Measurements from ENCODE around the gene GPR176. TPM values are rescaled to one million over a fixed set of nuclear protein-coding genes. Genes with fewer than 3 reads are reported as not detected.
"Not testable (repeated sequence)": the region's sequence is repeated elsewhere in the genome, so short reads cannot be mapped to it uniquely, and the experiment has no call there.

The GPR176 gene
- total RNA-seq, 2 experiments from 2014 or later = 0.12 TPM; not detected in 1

GRCh38 chr15:39835550-39835949, 84.5 kb downstream of the GPR176 start:
- no peak overlapping the region for H3K4me3 Mint-ChIP-seq
- H3K9me3 Mint-ChIP-seq = no peaks in the 10 kb centered on the region
- H3K27ac Mint-ChIP-seq = no peak overlapping the region
- no peak for DNase-seq
- H3K4me1 Mint-ChIP-seq = no peaks in the 10 kb centered on the region
- H3K36me3 Mint-ChIP-seq = no peaks in the 10 kb centered on the region
- H3K27me3 Mint-ChIP-seq = peaks cover 20% of the 10 kb centered on the region

- Mint-ChIP-seq H3K9me3 (no peaks in the 10 kb centered on the region), H3K27ac (no peak overlapping the region), H3K4me3 (no peak overlapping the region)
These were observed 85.8 kb downstream of the GPR176 start for GRCh38 chr15:39834256-39834655.

DNA sequence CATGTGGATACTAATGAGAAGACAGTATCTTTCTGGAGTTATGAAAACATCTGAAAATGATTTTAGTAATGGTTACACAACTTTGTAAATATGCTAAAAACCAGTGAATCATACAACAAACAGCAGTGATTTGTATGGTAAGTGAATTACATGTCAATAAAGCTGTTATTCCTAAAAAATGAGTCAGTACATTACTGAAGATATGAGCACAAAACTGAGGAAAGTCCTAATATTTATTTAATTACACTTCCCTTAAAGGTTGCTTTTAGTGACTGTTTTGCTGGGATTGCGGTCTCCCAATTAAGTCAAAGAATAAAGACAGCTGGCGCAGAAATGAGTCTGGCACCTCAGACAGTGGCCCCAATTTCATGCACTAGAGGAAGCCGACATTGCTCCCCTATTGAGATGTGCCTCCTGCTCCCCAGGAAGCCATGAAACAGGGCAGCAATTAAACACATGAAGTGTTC, 86.5 kb downstream of the GPR176 start:
- peaks cover 23% of the 10 kb centered on the region for H3K27me3 Mint-ChIP-seq

More at GRCh38 chr15:39834256-39834655, 85.8 kb downstream of the GPR176 start:
- Mint-ChIP-seq H3K27me3 (peaks cover 20% of the 10 kb centered on the region), H3K4me1 (no peaks in the 10 kb centered on the region), H3K36me3 (no peaks in the 10 kb centered on the region)
- DNase-seq = no peak

GRCh38 chr15:39830166-39830565, 89.9 kb downstream of the GPR176 start:
- H3K4me3 Mint-ChIP-seq = no peak overlapping the region
- no peak for DNase-seq
- H3K27me3 Mint-ChIP-seq = peaks cover 34% of the 10 kb centered on the region
- H3K36me3 Mint-ChIP-seq = no peaks in the 10 kb centered on the region
- no peaks in the 10 kb centered on the region for H3K9me3 Mint-ChIP-seq
- H3K27ac Mint-ChIP-seq = no peak overlapping the region
- no peaks in the 10 kb centered on the region for H3K4me1 Mint-ChIP-seq

More for the DNA sequence above, 86.5 kb downstream of the GPR176 start:
- no peak for DNase-seq
- Mint-ChIP-seq H3K36me3 (no peaks in the 10 kb centered on the region), H3K27ac (no peak overlapping the region), H3K9me3 (no peaks in the 10 kb centered on the region), H3K4me1 (no peaks in the 10 kb centered on the region), H3K4me3 (no peak overlapping the region)

DNA sequence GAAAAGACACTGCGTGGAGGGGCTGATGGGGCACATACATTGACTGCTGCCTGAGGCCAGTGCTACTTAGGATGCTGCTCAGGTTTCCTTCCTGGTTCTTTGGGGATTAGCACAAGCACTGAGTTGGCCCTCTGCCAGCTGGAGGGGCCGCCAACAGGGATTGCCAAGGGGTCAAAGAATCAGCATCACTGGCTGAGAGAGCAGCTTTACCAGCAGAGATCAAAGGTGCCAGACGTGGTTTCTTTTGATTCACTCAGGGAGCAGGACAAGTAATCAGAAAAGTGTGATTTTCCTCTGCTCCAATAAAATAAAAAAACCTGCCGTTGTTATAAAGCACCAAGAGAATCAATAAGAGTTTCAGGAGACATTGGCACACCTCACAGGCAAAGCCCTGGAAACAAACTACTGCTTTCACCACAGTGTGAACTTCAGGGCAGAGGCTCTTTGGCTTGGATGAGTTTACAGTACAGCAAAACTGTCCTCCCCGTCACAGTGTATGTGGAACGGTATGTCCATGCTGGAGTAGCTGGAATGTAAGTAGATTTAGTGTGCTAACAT, 91.6 kb downstream of the GPR176 start:
- peaks cover 30% of the 10 kb centered on the region for H3K27me3 Mint-ChIP-seq
- no peaks in the 10 kb centered on the region for H3K4me1 Mint-ChIP-seq
- peaks cover 1% of the 10 kb centered on the region for H3K9me3 Mint-ChIP-seq
- H3K27ac Mint-ChIP-seq = no peak overlapping the region
- no peak for DNase-seq
- no peak overlapping the region for H3K4me3 Mint-ChIP-seq
- H3K36me3 Mint-ChIP-seq = peaks cover 1% of the 10 kb centered on the region

DNA sequence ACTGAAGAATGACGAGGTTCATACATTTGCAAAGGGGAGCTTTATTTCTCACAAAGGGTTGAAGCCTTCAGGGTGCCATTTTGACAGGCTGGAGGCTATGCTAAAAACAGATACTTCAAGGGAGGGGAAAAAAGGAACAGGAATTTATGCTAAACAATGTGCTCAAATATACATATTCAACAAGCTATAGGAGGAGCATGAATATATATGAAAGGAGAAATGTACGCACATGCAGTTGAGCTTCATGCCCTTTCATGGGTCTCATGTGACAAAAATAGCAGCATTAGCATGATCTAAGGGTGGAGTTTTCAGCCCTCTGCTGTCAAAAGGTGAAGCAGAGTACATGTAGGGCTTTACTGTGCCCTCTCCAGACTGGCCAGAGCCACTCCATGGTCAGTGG, 93.1 kb downstream of the GPR176 start:
- no peak overlapping the region for H3K4me3 Mint-ChIP-seq
- H3K9me3 Mint-ChIP-seq = peaks cover 1% of the 10 kb centered on the region
- H3K27ac Mint-ChIP-seq = no peak overlapping the region
- no peak for DNase-seq
- no peaks in the 10 kb centered on the region for H3K4me1 Mint-ChIP-seq
- H3K36me3 Mint-ChIP-seq = peaks cover 1% of the 10 kb centered on the region
- peaks cover 22% of the 10 kb centered on the region for H3K27me3 Mint-ChIP-seq

- Mint-ChIP-seq H3K27ac (no peak overlapping the region), H3K27me3 (peaks cover 14% of the 10 kb centered on the region), H3K9me3 (peaks cover 1% of the 10 kb centered on the region), H3K36me3 (peaks cover 1% of the 10 kb centered on the region), H3K4me3 (no peak overlapping the region), H3K4me1 (no peaks in the 10 kb centered on the region)
- no peak for DNase-seq
These were observed 96.4 kb downstream of the GPR176 start for GRCh38 chr15:39823634-39824033.

GRCh38 chr15:39820050-39820602, 99.9 kb downstream of the GPR176 start:
- Mint-ChIP-seq H3K4me3 (no peak overlapping the region), H3K9me3 (peaks cover 1% of the 10 kb centered on the region), H3K27ac (no peak overlapping the region), H3K36me3 (peaks cover 1% of the 10 kb centered on the region), H3K4me1 (no peaks in the 10 kb centered on the region), H3K27me3 (peaks cover 4% of the 10 kb centered on the region)
- DNase-seq = no peak

DNA sequence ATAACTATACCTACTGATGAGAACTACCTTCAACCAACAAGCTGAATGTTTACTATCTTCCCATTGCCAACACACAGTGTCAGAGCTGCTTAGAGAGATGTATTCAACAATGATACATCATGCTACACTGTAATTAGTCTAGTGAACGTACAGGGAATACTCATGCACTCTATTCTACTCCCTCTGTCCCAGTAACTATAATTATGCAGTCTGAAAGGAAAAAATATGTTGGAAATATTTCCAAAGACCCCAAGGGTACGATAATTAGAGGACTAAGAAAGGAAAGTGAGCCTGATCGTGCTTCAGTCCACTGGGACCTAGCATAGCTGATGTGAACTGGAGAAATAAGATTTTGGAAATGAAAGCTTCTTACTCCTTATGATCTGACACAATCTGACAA, 100.5 kb downstream of the GPR176 start:
- Mint-ChIP-seq H3K27ac (no peak overlapping the region), H3K27me3 (peaks cover 7% of the 10 kb centered on the region), H3K36me3 (peaks cover 1% of the 10 kb centered on the region), H3K9me3 (peaks cover 1% of the 10 kb centered on the region), H3K4me1 (no peaks in the 10 kb centered on the region), H3K4me3 (no peak overlapping the region)
- no peak for DNase-seq

GRCh38 chr15:39817892-39818291, 102.2 kb downstream of the GPR176 start:
- H3K36me3 Mint-ChIP-seq = no peaks in the 10 kb centered on the region
- no peaks in the 10 kb centered on the region for H3K4me1 Mint-ChIP-seq

GRCh38 chr15:39814489-39814888, 105.6 kb downstream of the GPR176 start:
- Mint-ChIP-seq H3K36me3 (no peaks in the 10 kb centered on the region), H3K4me3 (no peak overlapping the region), H3K27me3 (peaks cover 16% of the 10 kb centered on the region), H3K9me3 (no peaks in the 10 kb centered on the region), H3K4me1 (no peaks in the 10 kb centered on the region), H3K27ac (no peak overlapping the region)
- no peak for DNase-seq

More at GRCh38 chr15:39817892-39818291, 102.2 kb downstream of the GPR176 start:
- Mint-ChIP-seq H3K27me3 (peaks cover 7% of the 10 kb centered on the region), H3K27ac (no peak overlapping the region), H3K4me3 (no peak overlapping the region), H3K9me3 (no peaks in the 10 kb centered on the region)
- no peak for DNase-seq

DNA sequence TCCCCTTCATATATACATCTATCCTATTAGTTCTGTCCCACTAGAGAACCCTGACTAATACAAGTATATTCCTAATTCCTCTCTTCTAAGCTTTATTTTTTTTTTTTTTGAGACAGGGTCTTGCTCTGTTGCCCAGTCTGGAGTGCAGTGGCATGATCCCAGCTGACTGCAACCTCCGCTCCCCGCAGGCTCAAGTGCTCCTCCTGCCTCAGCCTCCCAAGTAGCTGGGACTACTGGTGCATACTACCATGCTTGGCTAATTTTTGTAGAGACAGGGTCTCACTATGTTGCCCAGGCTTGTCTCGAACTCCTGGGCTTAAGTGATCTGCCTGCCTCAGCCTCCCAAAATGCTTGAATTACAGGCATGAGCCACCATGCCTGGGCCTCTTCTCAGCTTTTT, 107.4 kb downstream of the GPR176 start:
- peaks cover 22% of the 10 kb centered on the region for H3K27me3 Mint-ChIP-seq

DNA sequence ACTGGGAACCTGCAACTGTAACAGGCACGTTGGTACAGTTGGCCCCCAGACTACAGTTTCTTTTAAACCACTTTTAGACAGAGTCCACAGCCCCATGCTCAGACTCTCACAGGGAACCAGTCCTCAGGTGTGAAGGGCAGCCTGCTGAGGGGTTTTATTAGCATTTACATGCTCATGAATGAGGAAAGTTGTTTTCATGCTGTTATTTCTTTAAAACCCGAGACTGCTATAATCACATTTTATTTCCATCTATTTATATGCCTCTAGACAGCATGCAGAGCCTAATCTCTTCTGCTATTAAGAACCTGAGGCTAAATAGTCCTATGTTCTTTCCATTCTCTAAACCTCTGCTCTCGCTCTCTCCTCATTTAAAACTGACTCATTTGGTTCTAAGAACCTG, 111.2 kb downstream of the GPR176 start:
- no peak overlapping the region for H3K4me3 Mint-ChIP-seq
- DNase-seq = no peak
- H3K4me1 Mint-ChIP-seq = no peaks in the 10 kb centered on the region
- H3K27ac Mint-ChIP-seq = no peak overlapping the region
- no peaks in the 10 kb centered on the region for H3K36me3 Mint-ChIP-seq
- H3K9me3 Mint-ChIP-seq = no peaks in the 10 kb centered on the region
- H3K27me3 Mint-ChIP-seq = peaks cover 15% of the 10 kb centered on the region

More for the DNA sequence above, 107.4 kb downstream of the GPR176 start:
- not testable (repeated sequence) for H3K4me3 Mint-ChIP-seq, H3K36me3 Mint-ChIP-seq, H3K9me3 Mint-ChIP-seq, H3K27ac Mint-ChIP-seq, DNase-seq, H3K4me1 Mint-ChIP-seq

- Mint-ChIP-seq H3K36me3 (no peaks in the 10 kb centered on the region), H3K4me1 (no peaks in the 10 kb centered on the region), H3K4me3 (no peak overlapping the region), H3K27me3 (peaks cover 15% of the 10 kb centered on the region), H3K27ac (no peak overlapping the region), H3K9me3 (no peaks in the 10 kb centered on the region)
- DNase-seq = no peak
These were observed 112.3 kb downstream of the GPR176 start for GRCh38 chr15:39807791-39808190.

GRCh38 chr15:39804026-39804425, 116.0 kb downstream of the GPR176 start:
- no peak for DNase-seq
- Mint-ChIP-seq H3K9me3 (no peaks in the 10 kb centered on the region), H3K27me3 (peaks cover 27% of the 10 kb centered on the region), H3K4me3 (no peak overlapping the region), H3K27ac (no peak overlapping the region), H3K36me3 (no peaks in the 10 kb centered on the region), H3K4me1 (no peaks in the 10 kb centered on the region)

- no peak overlapping the region for H3K4me3 Mint-ChIP-seq
- no peaks in the 10 kb centered on the region for H3K4me1 Mint-ChIP-seq
- H3K27me3 Mint-ChIP-seq = peaks cover 24% of the 10 kb centered on the region
- no peak for DNase-seq
- no peak overlapping the region for H3K27ac Mint-ChIP-seq
- H3K36me3 Mint-ChIP-seq = no peaks in the 10 kb centered on the region
- no peaks in the 10 kb centered on the region for H3K9me3 Mint-ChIP-seq
These were observed 117.0 kb downstream of the GPR176 start for GRCh38 chr15:39803016-39803415.

All from activated naive CD8-positive, alpha-beta T cell treated with anti-CD3 and anti-CD28 coated beads for 36 hours (primary cell).